GM18526 (cell line): ENCODE measurements around the gene ACTN4.

ENCODE experiments used
- POLR2A ChIP-seq: IDR thresholded peaks from 3 replicates; pipeline ENCODE4 v1.6.1; 2011; ENCODE audit not compliant: insufficient read length; ENCODE audit errors: extremely low read depth

The ACTN4 gene

DNA sequence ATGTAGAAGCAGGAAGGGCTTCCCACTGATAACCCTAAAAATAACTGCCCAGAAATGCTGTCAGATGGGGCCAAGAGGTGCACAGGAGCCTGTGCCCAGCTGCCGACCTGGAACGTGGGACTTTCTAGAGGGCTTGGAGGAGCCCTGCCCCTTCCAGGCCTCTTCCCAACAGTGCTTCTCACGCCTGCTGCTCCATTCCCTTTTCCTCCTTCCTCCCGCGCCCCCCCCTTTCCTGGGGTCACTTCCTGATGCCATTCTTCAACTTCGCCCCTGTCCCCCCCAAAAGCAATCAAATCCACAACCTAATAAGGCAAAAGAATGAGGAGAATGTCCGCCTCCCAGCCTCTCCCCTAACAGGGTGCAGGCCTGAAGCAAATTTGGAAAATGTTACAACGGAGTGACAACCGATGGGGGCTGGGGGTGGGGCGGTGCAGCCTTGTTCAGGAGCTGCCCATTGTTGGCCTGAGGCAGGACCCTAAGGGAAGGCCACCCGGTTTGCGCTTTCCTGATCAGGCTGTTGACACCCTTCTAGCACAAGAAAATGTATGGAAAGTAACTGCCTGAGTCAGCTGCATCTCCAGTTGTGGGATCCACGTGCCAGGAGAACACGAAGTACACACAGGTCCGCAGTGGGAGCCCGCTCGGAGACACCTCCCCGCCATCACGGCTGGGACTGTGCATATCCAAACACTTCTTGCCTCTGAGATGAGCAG, 18.7 kb downstream of the ACTN4 start:
- TF ChIP-seq POLR2A, result no peak

DNA sequence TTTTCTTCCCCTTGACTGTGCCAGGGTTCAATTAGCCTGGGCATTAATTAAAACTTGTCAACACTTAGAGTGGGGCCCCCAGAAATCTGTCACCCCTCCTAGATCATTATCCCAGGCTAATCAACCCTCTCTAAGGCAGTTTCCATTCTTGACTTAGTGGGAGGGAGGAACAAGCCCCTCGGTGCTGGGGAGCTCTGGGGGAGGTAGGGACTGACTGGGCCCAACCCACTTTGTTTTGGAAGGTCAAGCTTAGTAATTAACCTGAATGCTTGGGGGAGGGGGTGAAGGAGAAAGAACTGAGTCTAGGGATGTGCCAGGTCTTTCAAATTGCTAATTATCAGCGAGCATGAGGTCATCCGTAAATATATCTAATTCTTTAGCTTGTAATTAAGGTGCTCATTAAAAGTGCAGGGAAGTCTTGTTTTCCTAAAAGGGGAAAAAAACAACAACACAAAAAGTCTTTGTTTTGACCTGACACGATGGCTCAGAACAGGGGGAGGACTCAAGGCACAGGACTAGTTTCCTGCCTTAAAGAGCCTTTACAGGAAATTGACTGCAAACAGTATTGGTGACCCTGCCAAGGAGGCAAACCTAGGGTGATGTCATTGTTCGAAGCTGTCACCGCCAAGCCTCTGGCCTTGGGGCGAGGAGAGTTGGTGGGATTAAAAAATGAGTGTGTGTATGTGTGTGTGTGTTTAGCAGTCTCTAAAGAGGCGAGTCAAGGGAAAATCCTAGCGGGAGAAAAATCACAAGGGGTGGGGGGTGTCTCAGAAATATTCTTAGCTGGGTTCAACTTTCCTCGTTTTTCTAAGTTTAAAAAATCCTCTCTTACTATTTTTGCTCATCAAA, 19.4 kb downstream of the ACTN4 start:
- TF ChIP-seq POLR2A, result no peak

DNA sequence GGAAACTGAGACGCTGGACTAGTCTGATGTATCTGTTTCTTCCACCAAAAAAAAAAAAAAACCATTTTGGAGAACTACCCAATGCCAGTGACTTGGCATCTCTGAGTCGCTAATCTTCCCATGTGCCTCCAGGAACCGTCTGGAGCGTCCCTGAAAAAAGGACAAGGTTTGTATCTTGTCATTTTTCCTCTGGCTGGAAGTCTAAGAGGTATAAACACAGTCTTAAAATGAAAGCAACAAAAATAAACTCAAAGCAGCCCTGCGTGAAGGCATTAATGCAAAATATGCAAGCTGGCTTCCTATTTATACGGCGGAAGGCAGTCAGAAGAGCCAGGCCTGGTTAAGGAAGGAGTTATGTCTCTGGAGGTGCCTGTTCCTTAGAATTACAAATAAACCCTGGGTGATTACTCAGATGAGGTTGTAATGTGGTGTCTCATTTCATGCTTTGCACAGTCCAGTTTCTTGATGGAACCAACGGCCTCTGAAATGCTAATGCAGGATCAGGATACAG, 20.3 kb downstream of the ACTN4 start:
- no peak for TF ChIP-seq POLR2A

DNA sequence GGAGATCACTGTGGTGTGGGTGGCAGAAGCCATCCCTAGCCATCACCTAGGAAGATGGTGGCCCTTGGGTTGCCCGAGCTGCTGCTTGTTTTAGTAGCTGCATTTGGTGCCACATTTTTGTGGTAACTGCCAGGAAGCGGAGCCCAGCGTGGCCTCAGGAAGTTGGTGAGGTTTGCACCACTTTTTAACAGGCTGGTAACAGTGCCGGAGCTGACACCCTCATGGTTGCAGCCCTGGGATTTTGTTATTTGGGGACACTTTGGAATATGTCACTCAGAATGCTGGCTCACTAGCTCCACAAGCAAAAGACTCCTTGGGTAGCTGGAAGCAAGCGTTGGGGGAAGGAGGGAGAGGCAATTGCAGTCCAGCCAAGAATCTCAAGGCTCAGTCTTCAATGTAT, 22.1 kb downstream of the ACTN4 start:
- TF ChIP-seq POLR2A, result no peak

DNA sequence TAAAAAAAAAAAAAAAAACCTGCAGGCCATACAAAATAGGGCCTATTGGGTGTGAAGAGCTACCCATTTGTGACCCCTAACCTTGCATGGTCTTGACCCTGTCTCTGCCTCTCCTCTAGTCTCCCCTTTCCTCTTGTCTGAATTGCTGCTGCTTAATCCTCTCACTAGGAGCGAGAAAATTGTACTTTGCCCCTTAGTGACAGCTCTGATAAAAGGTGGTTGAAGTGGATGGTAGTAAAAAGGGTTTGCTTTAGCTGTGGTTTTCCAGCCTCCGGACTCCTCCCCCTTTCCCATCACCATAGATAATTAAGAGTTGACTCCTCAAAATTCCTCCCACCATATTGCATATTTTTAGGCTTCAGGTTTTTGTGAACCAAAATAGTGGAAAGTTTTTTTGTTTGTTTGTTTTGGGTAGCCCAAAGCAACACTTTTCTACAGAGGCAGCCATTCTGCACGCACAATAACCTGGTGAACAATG, 23.5 kb downstream of the ACTN4 start:
- no peak for TF ChIP-seq POLR2A

DNA sequence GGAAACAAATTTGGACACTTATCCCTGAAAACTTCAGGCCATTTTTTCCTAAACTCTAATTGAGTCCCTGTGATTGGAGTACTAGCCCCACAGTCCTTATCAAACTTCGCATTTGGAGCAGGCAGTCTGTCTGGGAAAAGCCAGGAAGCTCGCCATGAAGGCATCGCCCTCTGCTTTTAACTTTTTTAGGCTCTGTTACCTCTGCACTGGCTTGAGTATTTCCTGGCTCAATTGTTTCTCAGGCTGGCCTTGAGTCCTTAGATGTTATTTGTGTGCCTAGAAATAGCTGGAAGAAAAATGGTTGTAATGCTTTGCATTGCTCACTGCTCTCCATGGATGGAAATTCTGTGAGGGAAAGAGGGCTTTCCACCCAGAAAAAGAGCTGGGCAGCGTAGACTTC, 24.2 kb downstream of the ACTN4 start:
- TF ChIP-seq POLR2A, result no peak

DNA sequence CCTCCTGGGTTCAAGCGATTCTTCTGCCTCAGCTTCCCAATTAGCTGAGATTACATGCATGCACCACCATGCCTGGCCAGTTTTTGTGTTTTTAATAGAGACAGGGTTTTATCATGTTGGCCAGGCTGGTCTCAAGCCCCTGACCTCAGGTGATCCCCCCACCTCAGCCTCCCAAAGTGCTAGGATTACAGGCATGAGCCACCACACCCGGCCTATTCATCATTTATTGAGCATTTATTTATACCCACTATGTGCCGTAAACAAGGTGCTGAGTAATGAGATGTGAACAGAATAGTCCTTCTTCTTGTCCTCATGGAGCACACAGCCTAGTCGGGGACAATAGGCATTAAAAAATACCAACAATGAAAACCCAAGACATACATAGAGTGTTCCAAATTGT, 25.6 kb downstream of the ACTN4 start:
- no peak for TF ChIP-seq POLR2A

DNA sequence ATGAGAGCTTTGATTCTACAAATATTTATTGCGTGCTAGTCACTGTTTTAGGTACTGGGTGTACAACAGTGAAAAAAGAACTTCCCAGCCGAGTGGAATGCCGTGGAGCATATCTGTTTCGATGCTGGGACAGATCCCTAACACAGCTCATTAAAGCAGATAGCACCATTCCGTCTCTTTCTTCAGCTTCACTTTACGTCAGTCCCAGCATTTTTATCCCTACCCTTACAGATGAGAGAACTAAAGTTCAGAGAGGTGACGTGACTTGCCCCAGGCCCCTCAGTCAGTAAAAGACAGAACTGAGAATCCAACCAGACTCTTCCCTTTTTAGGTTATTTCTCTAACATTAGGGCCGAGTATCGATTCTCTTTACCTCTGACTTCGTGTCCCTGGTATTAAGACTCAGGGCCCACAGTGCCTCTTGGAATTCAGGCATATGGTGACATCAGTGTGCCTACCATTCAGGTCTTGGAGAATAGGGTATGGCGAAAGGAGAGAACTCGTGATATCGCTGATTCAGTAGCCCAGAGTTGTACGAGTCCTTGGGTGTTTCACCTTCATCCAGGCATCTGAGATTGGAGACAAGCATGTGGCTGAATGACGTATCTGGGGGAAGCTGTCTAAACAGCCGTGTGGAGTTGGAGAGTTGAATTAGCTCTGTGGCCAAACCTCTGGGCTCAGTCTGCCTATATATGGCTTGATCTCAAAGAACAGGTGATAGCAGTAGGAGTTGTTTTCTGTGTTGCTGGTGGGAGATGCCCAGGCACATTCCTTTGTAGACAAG, 27.1 kb downstream of the ACTN4 start:
- TF ChIP-seq POLR2A, result no peak

DNA sequence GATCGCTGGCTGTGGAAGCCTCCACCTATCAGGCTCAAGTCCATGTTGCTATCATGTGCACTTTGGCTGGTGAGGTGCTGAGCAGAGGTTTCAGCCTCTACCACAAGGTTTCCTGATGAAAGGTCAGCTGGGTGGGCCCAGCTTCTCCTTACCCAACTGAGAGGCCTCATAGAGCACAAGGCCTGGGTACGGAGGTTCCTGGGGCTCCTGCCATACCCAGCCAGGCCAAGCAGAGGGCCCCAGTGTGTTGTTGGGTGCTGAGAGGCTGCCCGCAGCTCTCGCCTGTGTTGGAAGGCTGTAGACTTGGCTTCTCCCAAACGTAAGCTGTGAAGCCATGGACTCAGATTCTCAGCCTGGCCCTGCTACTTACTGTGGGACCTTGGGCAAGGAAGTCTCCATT, 28.2 kb downstream of the ACTN4 start:
- no peak for TF ChIP-seq POLR2A

DNA sequence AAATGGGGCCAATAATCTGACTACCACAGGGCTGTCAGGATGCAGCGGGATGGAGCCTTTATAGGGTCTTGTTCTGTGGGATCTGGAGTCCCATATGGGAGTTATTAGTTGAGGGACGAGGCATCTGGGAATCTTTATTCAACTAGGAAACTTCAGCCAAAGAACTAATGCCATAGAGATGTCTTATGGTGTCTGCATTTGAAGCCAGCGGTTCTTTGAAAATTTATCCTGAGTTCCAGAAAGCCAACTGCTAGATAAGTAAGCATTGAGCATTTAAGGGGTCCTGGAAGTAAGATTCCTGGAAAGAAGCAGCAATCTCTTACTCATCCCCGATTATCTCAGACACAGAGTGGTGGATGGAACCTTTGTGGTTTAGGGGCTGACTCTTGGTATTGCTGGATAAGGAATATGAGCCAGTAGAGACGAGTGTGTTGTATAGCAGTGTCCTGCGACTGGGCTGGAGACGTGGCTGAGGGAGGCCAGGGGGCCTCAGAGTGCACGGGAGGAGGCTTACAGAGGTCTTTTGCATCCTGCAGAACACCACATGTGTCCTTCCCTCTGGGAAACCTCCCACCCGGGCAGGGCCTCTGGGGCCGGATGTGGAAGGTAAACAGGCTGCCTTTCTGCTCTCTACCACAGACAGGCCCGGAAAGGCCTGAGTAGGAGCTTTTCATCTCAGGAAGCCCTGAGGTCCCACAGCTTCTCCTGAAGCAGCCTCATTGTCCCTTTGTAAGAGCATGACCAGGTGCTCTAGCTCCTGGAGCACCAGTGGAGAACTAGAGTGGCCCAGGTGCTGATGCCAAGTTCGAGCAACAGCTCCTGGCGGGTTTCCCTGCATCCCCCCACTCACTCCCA, 28.8 kb downstream of the ACTN4 start:
- no peak for TF ChIP-seq POLR2A

DNA sequence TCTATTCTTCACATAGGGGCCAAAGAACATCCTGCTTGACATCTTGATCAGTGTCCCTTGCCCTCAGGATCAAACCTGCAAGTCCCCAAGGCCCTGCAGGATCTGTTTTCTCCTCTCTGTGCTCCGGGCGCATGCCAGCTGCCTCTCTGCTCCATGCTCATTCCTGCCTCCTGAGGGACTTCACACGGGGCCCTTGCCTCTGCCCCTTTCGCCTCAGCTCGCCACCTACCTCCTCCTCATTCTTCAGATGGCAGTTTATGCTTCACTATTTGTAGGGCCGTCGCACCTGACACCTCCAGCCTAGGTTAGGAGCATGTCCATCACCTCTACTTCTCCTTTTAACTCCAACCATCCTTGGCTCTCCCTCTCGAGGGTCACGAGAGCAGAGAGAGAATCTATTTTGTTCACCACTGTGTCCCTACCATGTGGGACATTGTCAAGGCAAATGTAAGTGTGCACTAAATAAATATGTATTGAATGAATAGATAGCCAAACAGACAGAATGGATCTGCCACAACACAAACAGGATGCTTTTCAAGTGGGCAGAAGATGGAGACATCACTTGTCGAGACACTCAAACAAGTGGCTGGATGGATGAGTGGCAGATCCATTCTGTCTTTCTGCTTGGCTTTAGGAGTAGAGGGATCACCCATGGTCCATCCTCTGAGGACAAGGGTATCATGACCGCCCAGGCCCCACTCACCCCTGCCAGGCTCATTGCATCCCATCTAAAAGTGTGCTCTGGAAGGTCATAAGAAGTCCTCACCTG, 29.6 kb downstream of the ACTN4 start:
- no peak for TF ChIP-seq POLR2A

DNA sequence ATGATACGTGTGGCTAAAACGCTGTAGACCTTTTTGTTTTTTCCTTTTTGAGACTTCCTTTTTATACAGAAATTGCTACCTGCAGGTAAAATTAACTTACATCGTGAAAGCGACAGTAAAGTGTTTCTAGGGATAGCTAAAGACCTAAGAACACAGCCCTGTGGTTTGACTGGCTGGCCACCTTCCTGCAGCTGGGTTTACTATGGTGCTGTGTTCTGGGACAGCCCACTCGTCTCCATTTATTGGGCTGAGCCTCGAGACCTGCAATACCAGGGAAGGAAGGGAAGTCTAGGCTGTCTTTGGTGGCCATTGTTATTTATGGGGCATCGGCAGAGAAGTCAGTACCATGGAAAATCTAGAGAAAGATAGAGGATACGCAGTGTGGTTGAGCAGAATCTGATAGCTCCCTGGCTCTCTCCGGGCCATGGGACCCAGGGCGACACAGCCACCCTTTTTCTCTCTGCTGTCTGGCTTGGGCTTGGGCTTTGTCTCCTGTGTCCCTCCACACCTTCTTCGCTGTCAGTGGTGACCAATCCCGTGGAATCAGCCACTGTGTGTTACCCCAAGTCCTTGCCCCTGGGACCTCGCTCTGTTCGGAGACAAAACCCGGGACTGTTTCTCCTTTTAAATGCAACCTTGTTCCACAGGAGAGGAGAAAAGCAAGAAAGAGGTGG, 30.9 kb downstream of the ACTN4 start:
- TF ChIP-seq POLR2A, result no peak

DNA sequence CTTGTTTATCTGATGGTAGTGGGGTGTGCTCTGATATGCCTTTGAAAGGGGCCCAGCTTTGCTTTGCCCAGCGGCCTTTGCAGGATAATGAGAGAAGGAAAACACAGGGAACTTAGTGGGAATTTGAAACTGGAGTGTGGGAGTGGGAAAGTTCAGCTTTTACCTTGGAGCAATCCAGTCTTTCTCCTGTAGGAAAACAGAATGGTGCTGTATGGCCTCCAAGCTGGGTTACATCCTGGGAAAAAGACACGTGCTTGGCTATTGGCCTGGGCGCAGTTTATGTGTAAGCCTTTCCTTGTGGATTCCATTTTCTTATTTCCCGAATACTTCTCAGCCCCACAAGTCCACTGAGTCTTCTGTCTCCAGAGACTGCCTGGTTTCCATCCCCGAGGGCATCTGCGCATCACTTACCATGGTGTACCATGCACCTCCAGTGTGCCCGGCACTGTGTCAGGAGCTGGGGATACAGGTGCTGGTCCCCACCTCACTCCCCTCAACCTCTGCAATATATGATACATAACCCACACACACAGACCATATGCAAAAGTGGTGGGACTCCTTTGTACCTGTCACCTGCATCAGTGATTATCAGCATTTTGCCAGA, 31.5 kb downstream of the ACTN4 start:
- no peak for TF ChIP-seq POLR2A

DNA sequence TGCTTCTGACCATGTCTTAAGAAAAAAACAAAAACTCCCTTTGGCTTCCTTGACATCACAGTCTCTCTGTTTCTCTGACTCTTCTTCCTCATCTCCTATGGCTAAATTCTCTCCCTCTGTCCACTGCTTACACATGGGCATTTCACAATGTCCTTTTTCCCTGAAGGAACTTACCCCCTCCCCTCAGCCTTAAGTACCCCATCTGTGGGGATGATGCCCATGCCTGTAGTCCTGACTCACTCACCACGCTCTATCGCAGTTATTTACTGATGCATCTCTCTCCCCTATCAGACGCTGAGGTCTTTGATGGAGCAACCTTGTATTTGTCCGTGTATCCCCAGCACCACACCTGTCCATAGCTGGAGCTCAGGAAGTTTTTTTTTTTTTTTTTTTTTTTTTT, 32.4 kb downstream of the ACTN4 start:
- no peak for TF ChIP-seq POLR2A
